GM21528 (cell line): ENCODE data around the gene CCDC102B.
A peak's percentile ranks its signal among the peaks of the same experiment; 100 is the strongest.
"Not testable (repeated sequence)": the region's sequence is repeated elsewhere in the genome, so short reads cannot be mapped to it uniquely, and the experiment has no call there.

Source experiments
- ATAC-seq: cut with Tn5 transposase; IDR thresholded peaks from one replicate; pipeline ENCODE4 v1.9.1; 2021; ENCODE audit warnings: mild to moderate bottlenecking, moderate library complexity; ENCODE audit not compliant: unreplicated experiment, low FRiP score

Gene CCDC102B

GRCh38 chr18:68962623-68963022 lies 164.7 kb downstream of the CCDC102B start:
- no peak for ATAC-seq

GRCh38 chr18:68965817-68966216 lies 167.9 kb downstream of the CCDC102B start:
- no peak for ATAC-seq

- no peak for ATAC-seq
Measured at GRCh38 chr18:68969027-68969426, 171.1 kb downstream of the CCDC102B start.

GRCh38 chr18:68972176-68972575 lies 174.3 kb downstream of the CCDC102B start:
- ATAC-seq = no peak

- ATAC-seq = no peak
Measured at GRCh38 chr18:68979737-68980136, 181.9 kb downstream of the CCDC102B start.

- no peak for ATAC-seq
Measured at GRCh38 chr18:68983126-68983525, 185.2 kb downstream of the CCDC102B start.

GRCh38 chr18:68984342-68984741 lies 186.5 kb downstream of the CCDC102B start:
- ATAC-seq = no peak

GRCh38 chr18:68985172-68985820 lies 187.4 kb downstream of the CCDC102B start:
- peak; percentile 87 for ATAC-seq

GRCh38 chr18:68991286-68991685 lies 193.4 kb downstream of the CCDC102B start:
- no peak for ATAC-seq

- no peak for ATAC-seq
Measured at GRCh38 chr18:68992719-68993482, 195.0 kb downstream of the CCDC102B start.

- ATAC-seq = no peak
Measured at GRCh38 chr18:68995675-68996074, 197.8 kb downstream of the CCDC102B start.

GRCh38 chr18:68997845-68998244 lies 200.0 kb downstream of the CCDC102B start:
- ATAC-seq = no peak

GRCh38 chr18:69000366-69000765 lies 202.5 kb downstream of the CCDC102B start:
- ATAC-seq = no peak

GRCh38 chr18:69002233-69002632 lies 204.4 kb downstream of the CCDC102B start:
- ATAC-seq = no peak

- ATAC-seq = not testable (repeated sequence)
Measured at GRCh38 chr18:69006212-69006611, 208.3 kb downstream of the CCDC102B start.

- ATAC-seq = no peak
Measured at GRCh38 chr18:69008538-69008937, 210.7 kb downstream of the CCDC102B start.

- no peak for ATAC-seq
Measured at GRCh38 chr18:69021211-69021805, 223.4 kb downstream of the CCDC102B start.

GRCh38 chr18:69022426-69022825 lies 224.5 kb downstream of the CCDC102B start:
- no peak for ATAC-seq

- ATAC-seq = no peak
Measured at GRCh38 chr18:69031571-69031970, 233.7 kb downstream of the CCDC102B start.

- ATAC-seq = no peak
Measured at GRCh38 chr18:69032009-69032408, 234.1 kb downstream of the CCDC102B start.

- no peak for ATAC-seq
Measured at GRCh38 chr18:69035756-69036155, 237.9 kb downstream of the CCDC102B start.

- no peak for ATAC-seq
Measured at GRCh38 chr18:69044215-69044614, 246.3 kb downstream of the CCDC102B start.
